ENCODE data around the gene HACD4.

DNA sequence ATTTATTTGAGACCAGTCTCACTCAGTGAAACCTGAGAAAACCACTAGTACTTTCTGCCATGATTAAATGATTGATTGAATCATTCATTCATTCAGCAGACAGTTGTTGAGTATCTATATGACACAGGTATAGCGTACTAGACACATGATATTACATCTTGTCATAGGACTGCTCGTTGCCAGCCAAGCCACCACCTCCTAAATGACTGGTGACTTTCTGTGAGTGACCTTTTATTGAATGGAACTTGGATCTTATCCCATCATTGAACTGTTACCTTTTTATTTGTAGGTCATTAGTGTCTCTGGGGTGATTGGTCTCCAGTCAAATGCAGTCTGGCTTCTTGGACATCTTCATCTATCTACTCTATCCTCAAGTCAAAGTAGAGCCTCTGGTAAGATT, 80.7 kb downstream of the HACD4 start:
- TF ChIP-seq XRCC3 (IDR thresholded peaks at IDR 0.05) (no peak), SIX5 (IDR thresholded peaks at IDR 0.05; ENCODE audit: borderline replicate concordance in 1 of 2, insufficient read depth in 1 of 2, low read depth in 1 of 2, low read length in 2 of 2) (no peak), SMARCC2 (IDR thresholded peaks at IDR 0.05; ENCODE audit: low read depth) (no peak), NFIC (IDR thresholded peaks at IDR 0.05) (no peak)
- TF ChIP-seq, protein P1, sequence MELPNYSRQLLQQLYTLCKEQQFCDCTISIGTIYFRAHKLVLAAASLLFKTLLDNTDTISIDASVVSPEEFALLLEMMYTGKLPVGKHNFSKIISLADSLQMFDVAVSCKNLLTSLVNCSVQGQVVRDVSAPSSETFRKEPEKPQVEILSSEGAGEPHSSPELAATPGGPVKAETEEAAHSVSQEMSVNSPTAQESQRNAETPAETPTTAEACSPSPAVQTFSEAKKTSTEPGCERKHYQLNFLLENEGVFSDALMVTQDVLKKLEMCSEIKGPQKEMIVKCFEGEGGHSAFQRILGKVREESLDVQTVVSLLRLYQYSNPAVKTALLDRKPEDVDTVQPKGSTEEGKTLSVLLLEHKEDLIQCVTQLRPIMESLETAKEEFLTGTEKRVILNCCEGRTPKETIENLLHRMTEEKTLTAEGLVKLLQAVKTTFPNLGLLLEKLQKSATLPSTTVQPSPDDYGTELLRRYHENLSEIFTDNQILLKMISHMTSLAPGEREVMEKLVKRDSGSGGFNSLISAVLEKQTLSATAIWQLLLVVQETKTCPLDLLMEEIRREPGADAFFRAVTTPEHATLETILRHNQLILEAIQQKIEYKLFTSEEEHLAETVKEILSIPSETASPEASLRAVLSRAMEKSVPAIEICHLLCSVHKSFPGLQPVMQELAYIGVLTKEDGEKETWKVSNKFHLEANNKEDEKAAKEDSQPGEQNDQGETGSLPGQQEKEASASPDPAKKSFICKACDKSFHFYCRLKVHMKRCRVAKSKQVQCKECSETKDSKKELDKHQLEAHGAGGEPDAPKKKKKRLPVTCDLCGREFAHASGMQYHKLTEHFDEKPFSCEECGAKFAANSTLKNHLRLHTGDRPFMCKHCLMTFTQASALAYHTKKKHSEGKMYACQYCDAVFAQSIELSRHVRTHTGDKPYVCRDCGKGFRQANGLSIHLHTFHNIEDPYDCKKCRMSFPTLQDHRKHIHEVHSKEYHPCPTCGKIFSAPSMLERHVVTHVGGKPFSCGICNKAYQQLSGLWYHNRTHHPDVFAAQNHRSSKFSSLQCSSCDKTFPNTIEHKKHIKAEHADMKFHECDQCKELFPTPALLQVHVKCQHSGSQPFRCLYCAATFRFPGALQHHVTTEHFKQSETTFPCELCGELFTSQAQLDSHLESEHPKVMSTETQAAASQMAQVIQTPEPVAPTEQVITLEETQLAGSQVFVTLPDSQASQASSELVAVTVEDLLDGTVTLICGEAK (IDR thresholded peaks at IDR 0.05), result no peak
- TF ChIP-seq, protein P1 (CRISPR knock-in tag; IDR thresholded peaks at IDR 0.05), result no peak
- TF ChIP-seq, protein P2, sequence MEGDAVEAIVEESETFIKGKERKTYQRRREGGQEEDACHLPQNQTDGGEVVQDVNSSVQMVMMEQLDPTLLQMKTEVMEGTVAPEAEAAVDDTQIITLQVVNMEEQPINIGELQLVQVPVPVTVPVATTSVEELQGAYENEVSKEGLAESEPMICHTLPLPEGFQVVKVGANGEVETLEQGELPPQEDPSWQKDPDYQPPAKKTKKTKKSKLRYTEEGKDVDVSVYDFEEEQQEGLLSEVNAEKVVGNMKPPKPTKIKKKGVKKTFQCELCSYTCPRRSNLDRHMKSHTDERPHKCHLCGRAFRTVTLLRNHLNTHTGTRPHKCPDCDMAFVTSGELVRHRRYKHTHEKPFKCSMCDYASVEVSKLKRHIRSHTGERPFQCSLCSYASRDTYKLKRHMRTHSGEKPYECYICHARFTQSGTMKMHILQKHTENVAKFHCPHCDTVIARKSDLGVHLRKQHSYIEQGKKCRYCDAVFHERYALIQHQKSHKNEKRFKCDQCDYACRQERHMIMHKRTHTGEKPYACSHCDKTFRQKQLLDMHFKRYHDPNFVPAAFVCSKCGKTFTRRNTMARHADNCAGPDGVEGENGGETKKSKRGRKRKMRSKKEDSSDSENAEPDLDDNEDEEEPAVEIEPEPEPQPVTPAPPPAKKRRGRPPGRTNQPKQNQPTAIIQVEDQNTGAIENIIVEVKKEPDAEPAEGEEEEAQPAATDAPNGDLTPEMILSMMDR (IDR thresholded peaks at IDR 0.05 in 2 of 3, conservative IDR thresholded peaks at IDR 0.05 in 1 of 3; ENCODE audit: insufficient read depth in 2 of 3, low read depth in 1 of 3, low read length in 3 of 3), result no peak
- TF ChIP-seq, protein P3, sequence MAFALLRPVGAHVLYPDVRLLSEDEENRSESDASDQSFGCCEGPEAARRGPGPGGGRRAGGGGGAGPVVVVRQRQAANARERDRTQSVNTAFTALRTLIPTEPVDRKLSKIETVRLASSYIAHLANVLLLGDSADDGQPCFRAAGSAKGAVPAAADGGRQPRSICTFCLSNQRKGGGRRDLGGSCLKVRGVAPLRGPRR (CRISPR knock-in tag; IDR thresholded peaks at IDR 0.05), result no peak
